ENCODE results near the gene PLAC1.

DNA sequence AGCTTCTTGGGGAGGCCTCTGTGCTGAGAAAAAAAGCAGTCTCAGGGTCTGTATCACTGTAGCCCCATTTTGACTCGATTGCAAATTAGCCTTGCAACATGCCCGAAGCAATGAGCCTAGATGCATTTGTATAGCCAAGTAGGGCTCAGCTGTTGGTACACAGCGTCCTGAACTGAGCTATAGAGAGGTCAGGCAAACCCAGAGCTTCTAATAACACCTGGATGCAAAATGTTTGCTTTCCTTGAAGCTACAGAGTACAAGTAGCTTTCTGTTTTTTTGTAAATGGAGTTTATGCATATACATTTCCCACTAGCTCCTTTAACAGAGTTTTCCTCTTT lies 87.8 kb downstream of the PLAC1 start:
- TF ChIP-seq, protein P1, sequence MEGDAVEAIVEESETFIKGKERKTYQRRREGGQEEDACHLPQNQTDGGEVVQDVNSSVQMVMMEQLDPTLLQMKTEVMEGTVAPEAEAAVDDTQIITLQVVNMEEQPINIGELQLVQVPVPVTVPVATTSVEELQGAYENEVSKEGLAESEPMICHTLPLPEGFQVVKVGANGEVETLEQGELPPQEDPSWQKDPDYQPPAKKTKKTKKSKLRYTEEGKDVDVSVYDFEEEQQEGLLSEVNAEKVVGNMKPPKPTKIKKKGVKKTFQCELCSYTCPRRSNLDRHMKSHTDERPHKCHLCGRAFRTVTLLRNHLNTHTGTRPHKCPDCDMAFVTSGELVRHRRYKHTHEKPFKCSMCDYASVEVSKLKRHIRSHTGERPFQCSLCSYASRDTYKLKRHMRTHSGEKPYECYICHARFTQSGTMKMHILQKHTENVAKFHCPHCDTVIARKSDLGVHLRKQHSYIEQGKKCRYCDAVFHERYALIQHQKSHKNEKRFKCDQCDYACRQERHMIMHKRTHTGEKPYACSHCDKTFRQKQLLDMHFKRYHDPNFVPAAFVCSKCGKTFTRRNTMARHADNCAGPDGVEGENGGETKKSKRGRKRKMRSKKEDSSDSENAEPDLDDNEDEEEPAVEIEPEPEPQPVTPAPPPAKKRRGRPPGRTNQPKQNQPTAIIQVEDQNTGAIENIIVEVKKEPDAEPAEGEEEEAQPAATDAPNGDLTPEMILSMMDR (IDR thresholded peaks at IDR 0.05 in 2 of 3, conservative IDR thresholded peaks at IDR 0.05 in 1 of 3; ENCODE audit: borderline replicate concordance in 1 of 3, insufficient read depth in 1 of 3, low read depth in 2 of 3, low read length in 2 of 3), result no peak
- TF ChIP-seq EZH2 (IDR thresholded peaks at IDR 0.05) (no peak), FOSL1 (IDR thresholded peaks at IDR 0.05; ENCODE audit: low read depth) (no peak), POLR2A (IDR thresholded peaks at IDR 0.05; ENCODE audit: borderline replicate concordance, extremely low read depth, insufficient read depth, insufficient read length) (no peak), YY1 (IDR thresholded peaks at IDR 0.05; ENCODE audit: extremely low read depth, insufficient replicate concordance, low read depth, low read length) (no peak), ZNF274 (IDR thresholded peaks at IDR 0.05; ENCODE audit: low read depth, low read length) (no peak), POLR2AphosphoS5 (IDR thresholded peaks at IDR 0.05; ENCODE audit: low read depth, low read length) (no peak), EZH2phosphoT487 (IDR thresholded peaks at IDR 0.05; ENCODE audit: borderline replicate concordance) (no peak), CEBPB (IDR thresholded peaks at IDR 0.05; ENCODE audit: low read depth) (no peak), RAD21 (IDR thresholded peaks at IDR 0.05; ENCODE audit: low read depth) (no peak)
- TF ChIP-seq, protein P2, sequence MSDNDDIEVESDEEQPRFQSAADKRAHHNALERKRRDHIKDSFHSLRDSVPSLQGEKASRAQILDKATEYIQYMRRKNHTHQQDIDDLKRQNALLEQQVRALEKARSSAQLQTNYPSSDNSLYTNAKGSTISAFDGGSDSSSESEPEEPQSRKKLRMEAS (IDR thresholded peaks at IDR 0.05), result no peak
- TF ChIP-seq, protein P3, sequence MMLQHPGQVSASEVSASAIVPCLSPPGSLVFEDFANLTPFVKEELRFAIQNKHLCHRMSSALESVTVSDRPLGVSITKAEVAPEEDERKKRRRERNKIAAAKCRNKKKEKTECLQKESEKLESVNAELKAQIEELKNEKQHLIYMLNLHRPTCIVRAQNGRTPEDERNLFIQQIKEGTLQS (IDR thresholded peaks at IDR 0.05), result no peak
